NCI-H345 treated with DMSO at 0.1 percent for 48 hours (cell line): ENCODE data around the gene TMCC1.
"Not testable (repeated sequence)": the region's sequence is repeated elsewhere in the genome, so short reads cannot be mapped to it uniquely, and the experiment has no call there.

Source experiments
- DNase-seq: peaks from one replicate; lab custom pipeline; 2025; ENCODE audit not compliant: unreplicated experiment; lab: John Stamatoyannopoulos, UW

Gene TMCC1

DNA sequence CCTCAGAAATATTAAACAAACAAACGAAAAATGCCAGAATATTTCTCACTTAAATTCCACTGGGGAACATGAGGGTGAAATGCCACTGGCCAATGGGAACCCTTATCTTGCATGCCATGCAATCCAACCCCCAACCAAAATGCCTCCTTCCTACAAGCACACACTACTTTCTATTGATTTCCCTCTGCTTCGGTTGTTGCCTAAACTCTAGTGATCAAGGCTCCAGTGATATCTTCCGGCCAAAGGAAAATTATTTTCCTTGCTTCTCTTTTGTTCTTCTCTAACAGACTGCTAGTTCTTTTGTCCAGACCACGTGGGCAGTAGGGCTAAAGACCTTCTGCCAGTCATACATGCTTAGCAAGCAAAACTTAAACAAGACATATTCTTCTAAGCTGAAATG, 115.7 kb downstream of the TMCC1 start:
- no peak for DNase-seq

DNA sequence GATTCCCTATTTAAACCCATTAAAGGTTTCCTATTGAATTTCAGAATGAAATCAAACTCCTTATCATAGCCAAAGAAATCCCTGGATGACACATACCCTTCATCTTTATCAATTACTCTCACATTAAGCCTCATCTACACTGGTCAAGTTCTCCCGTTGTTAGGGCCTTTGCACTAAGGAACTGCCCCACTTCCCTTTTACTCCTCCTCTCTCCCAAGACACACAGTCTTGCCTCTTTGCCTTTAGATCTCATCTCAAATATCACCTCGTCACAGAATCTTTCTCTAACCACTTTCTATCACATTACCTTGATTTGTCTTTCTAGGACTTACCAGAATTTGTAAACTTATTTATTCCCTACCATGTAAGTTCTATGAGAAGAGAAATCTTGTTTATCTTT, 117.6 kb downstream of the TMCC1 start:
- no peak for DNase-seq

DNA sequence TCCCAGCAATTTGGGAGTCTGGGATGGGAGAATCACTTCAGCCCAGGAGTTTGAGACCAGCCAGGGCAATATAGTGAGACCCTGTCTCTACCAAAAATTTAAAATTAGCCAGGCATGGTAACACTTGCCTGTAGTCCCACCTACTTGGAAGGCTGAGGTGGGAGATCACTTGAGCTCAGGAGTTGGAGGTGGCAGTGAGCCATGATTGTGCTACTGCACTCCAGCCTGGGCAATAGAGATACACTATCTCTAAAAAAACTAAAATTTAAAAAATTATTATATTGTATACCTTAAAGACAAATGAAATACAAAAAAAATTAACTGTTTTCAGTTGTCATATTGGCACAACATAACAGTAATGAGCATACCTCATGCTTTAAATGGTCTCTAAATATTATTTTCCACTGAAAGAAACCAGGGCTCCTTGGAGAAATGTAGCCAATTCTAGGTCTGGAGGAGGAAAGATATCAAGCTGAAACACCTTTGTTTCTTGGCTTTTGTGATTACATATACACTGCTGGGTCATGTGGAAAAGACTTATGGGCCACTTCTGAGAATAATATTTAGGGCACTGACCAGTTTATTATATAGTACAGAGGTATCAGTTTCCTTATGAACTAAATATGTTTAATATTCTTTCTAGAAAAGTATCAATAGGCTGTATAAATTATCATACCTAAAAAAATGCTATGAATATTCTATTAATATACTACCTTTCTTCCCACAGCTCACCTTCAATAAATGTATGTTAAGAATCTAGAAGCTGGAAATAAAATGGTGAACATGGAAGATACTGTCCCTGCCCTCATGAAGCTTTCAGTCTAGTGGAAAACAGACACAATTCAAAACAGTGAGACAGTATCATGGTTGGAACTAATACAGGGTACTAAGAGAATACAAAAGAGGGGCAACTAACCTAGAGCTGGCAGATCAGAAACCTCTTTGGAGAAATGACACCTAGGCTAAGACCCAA, 119.5 kb downstream of the TMCC1 start:
- DNase-seq, result no peak

- no peak for DNase-seq
Observed at GRCh38 chr3:129770604-129771003, 122.9 kb downstream of the TMCC1 start.

- no peak for DNase-seq
Observed at GRCh38 chr3:129769616-129770015, 123.9 kb downstream of the TMCC1 start.

DNA sequence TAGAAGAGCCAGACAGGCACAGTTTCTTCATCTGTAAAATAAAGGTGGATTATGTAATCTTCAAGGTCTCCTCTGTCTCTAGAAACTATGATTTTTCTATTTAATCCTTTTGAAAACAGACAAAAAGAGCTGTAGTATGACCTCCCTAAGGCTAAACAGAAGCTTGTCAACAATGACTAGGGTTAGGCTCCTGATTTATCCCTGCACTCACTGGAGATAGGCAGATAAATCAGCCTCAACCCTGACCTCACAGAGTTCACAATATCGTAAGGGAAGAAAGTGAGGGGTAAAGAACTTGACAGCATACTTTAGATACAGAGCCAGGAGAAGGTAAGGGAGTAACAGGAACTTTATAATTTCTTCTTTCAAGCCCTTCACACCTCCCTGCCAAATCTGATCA, 124.8 kb downstream of the TMCC1 start:
- no peak for DNase-seq

DNA sequence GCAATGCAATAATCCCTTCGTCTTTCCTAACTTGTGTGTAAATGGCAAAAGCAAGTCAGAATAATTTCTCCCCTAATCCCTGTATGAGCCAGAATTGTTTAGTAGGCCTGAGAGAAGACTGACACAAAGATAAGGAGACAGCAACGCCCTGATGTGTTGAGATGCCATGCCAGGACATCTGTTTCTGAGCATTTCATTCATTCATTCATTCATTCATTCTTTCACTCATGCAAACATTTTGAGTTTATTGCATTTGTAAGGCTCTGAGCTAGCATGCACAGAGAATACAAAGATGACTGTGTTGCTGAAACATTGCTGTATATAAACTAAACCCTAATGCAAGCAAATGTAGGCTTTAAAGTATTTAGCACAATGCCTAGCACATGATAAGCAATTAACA, 127.4 kb downstream of the TMCC1 start:
- no peak for DNase-seq

DNA sequence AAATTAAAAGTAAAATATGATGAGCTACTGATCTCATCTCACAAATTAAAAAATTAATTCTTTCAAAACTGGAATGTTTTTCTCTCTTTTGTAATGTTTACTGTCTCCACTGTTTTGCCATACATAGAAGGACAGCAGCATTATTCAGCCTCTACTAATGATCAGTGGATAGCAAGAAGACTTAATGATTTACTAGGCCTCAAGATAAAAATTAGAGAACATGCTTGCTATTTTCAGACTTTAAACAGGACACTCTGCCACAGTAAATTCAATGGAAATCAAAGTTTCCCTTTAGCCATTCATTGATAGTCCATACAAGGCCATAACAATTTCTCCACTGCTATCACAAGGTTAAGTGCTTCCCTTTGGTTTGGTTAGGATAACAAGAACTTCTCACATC, 129.4 kb downstream of the TMCC1 start:
- DNase-seq, result no peak

GRCh38 chr3:129758785-129759320, 134.7 kb downstream of the TMCC1 start:
- DNase-seq, result no peak

DNA sequence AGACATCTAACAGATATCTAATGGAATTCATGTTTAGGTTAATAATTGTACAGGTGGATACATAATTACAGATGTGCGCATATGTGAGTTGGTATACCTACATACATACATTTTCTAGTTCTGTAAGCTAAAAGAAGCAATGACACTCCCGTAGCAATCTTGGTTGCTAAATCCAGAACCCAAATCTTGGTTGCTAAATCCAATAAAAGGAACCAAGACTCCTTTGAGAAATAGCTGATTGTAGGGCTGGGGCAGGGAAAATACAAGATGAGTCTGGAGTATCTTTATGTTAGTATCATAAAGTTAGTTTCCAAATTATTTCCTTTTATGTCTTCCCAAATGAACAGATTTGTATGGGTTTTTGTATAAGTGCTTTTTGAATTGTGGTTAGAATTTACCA, 135.2 kb downstream of the TMCC1 start:
- no peak for DNase-seq

DNA sequence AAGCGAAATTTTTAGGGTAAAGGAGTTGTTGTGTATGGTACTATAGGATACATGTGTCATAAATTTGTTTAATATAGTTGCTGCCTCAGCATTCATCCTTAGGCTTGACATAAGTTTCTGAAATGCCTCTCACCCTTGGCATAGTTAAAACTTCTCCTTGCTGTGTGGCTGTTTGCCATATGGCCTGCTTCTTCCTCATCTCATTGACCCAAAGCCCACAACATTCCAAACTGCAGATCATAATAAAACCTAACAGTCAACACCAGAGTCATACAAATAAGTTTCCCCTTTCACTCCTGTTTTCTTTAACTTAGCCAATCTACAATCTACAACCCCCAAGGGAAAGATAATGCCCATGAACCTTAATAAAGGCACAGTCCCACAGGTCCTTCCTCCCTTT, 136.6 kb downstream of the TMCC1 start:
- no peak for DNase-seq

- not testable (repeated sequence) for DNase-seq
Observed at GRCh38 chr3:129751105-129751504, 142.4 kb downstream of the TMCC1 start.

GRCh38 chr3:129749692-129750091, 143.8 kb downstream of the TMCC1 start:
- DNase-seq, result no peak

DNA sequence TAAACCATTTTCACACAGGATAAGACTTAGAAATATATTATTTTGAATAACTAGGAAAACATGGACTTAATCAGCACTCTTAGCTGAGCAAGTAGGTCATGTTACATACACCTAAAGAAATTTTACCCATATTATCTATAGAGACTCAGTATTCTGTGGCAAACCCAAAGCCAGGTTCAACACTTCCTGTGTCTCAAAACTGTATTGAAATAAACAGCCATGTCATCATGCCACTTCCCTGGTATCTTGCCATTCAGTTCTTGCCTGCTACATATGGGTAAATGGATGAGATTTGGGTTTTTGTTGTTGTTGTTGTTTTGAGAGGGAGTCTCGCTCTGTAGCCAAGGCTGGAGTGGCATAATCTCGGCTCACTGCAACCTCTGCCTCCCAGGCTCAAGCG, 145.5 kb downstream of the TMCC1 start:
- DNase-seq, result no peak

DNA sequence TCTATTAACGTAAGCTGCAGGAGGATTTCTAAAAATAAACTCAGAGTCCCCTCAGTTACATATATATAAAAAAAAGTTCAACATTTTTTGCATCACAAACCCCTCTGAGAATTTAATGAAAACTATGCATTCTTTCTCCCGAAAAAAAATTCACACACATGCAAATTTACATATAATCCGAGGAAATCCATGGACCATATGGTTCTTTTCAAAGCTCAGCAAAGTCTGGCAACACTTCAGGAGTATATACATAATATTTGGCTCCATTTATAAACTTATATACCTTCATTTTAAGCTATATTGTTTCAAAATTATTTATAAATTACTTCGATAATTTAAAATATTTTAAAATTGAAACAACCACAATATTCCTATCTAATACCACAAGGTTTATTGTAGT, 146.4 kb downstream of the TMCC1 start:
- DNase-seq, result no peak

DNA sequence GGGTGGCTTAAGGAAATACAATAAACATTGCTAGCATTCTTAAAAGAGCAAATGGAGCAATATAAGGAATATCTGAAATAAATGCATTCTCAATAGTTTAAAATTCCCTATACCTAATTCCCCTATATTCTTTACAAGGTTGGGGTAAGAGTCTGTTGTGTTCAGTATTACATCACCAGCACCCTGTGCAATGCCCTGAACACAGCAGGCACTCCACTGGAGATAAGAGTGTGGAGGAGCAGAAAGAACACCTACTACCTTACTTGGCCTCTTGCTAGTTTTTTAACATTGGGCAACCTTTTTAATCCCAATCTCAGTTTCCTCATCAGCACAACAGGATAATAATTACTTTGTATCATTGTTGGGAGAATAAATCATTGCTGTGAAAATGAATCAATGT, 146.9 kb downstream of the TMCC1 start:
- DNase-seq, result no peak

GRCh38 chr3:129745253-129745652, 148.3 kb downstream of the TMCC1 start:
- DNase-seq, result no peak

- DNase-seq, result no peak
Observed at GRCh38 chr3:129741794-129742193, 151.7 kb downstream of the TMCC1 start.

GRCh38 chr3:129740090-129740489, 153.4 kb downstream of the TMCC1 start:
- no peak for DNase-seq

DNA sequence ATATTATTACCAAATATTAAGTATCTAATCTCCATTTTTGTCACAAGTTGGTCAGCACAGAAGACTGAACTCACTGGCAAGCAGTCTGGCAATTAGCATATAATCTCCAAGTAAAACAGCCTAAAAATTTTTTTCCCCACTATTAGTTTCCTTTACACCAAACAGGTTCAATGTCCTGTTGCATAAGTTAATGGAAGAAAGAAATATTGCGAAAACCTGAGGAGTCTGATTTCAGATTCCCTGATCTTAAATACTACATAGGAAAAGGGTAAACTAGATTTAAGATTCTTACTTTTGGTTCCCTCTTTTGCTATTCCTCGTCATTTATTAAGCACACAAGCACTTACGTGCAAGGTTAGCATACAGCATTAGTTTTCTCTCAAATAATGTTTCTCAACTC, 153.9 kb downstream of the TMCC1 start:
- DNase-seq, result no peak

DNA sequence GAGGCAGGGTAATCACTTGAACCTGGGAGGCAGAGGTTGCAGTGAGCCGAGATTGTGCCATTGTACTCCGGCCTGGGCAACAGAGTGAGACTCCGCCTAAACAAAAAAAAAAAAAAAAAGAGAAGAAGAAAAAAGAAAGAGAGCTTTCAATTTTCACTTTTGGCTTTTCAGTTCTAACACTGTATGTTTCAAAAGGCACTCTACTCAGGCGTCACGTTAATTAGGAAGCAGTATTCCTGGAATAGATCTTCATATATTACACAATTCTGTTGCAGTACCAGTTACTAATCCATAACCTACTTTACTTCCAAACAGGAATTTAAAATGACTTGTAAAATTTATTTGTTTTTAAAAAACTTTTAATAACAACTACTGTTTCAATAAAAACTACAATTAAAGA, 155.3 kb downstream of the TMCC1 start:
- DNase-seq, result no peak

DNA sequence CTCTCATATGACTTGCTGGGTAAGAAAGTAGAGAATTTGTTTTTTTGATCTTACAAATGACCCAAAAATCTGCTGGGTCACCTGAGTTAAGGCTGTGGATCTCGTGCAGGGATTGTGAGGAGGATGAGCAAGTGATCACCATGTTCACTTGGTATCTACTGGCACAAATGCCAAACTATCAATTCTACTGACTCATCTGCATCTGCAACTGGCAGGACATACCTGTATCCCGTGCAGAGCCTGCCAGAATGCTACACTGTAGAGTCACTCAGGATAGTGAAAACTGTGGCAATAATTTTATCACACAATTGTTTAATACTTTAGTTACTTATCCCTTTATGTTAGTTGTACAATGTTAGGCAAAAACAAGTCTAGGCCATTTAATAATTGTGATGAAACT, 157.4 kb downstream of the TMCC1 start:
- DNase-seq, result no peak

DNA sequence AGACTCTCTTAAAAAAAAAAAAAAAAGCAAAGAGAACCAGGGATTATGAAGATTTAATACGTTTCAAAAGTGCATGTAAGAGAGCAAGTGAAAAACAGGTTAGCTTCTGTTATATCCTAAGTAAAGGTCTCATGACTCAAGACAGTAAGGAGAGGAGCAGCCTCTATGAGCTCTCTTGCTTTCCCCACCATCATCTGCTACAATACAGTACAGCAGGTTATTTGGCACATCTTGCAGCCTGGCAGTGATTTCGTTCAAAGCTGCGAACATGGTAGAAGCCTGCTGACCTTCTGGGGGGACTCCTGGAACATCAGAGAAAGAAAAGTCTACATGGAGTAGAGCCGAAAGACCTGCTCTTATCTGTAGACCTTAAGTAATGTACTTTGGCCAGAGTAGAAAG, 157.9 kb downstream of the TMCC1 start:
- no peak for DNase-seq
